HepG2 (cell line): ENCODE results near the gene HS3ST1. TPM values are rescaled to one million over a fixed set of nuclear protein-coding genes. Genes with fewer than 3 reads are reported as not detected.

Experiments
- ATAC-seq: fragments of 200-7000 bp; cut with Tn5 transposase; 3 replicates; pipeline ENCODE4 v1.9.1; 2020; ENCODE audit warnings: mild to moderate bottlenecking, moderate library complexity
- BruUV-seq: library from RNA; stranded (reverse); fragments of 400-500 nt; replicated peaks from 2 replicates; lab custom pipeline; 2021; lab: Mats Ljungman, UMichigan
- CTCF ChIA-PET: fragments of 300-600 bp; formaldehyde crosslinking; extraction: SDS; loops from one replicate; lab custom pipeline; 2021; ENCODE audit warnings: low total read pairs, inconsistent platforms, low intra/inter-chr PET ratio; lab: Yijun Ruan, JAX
- POLR2A ChIA-PET: fragments of 350-600 bp; sonication (Branson Sonifier 250); formaldehyde crosslinking; loops from one replicate; lab custom pipeline; 2020; ENCODE audit warnings: antibody characterized with exemption, inconsistent platforms; lab: Yijun Ruan, JAX
- DNase-seq: peaks from one replicate; pipeline ENCODE4 v3.0.0-alpha.2; 2015; ENCODE audit warnings: low spot score
- FAIRE-seq: peaks from 3 replicates; lab custom pipeline; 2011; peaks lifted over from hg19 to GRCh38; lab: Jason Lieb, UNC
- H2AFZ ChIP-seq: one replicate; pipeline ENCODE4 v1.6.1; 2011; ENCODE audit warnings: low read length, inconsistent platforms
- H3K27ac ChIP-seq: fragments of 300-600 bp; 3 replicates; pipeline ENCODE4 v1.8.0; 2011; ENCODE audit warnings: mixed run types, mild to moderate bottlenecking, mixed read lengths, low read length, inconsistent platforms; ENCODE audit not compliant: insufficient read depth; ENCODE audit errors: extremely low read length
- H3K27me3 ChIP-seq, 2 experiments: fragments of 200-600 bp in 1 of 2; 2 replicates in 1 of 2; 3 replicates in 1 of 2; pipeline versions ENCODE4 v1.6.0 to v1.8.0; 2011; ENCODE audit warnings: low read length in 2 of 2, mild to moderate bottlenecking in 2 of 2, moderate library complexity in 2 of 2, inconsistent platforms in 1 of 2; ENCODE audit not compliant: insufficient read depth in 2 of 2, control insufficient read depth in 1 of 2
- H3K36me3 ChIP-seq, 2 experiments: fragments of 200-600 bp in 1 of 2; replicated peaks in 1 of 2; 2 replicates in 1 of 2; 3 replicates in 1 of 2; pipeline versions ENCODE4 v1.5.1 to v1.8.0; 2011; ENCODE audit warnings: low read length in 2 of 2, inconsistent platforms in 1 of 2; ENCODE audit not compliant: insufficient read depth in 2 of 2, control insufficient read depth in 1 of 2
- H3K4me1 ChIP-seq: 2 replicates; pipeline ENCODE4 v1.5.1; 2012; ENCODE audit warnings: low read length, inconsistent platforms; ENCODE audit not compliant: insufficient read depth
- H3K4me2 ChIP-seq: 2 replicates; pipeline ENCODE4 v1.6.0; 2011; ENCODE audit warnings: low read depth, low read length, inconsistent platforms
- H3K4me3 ChIP-seq, 3 experiments: fragments of 200-600 bp in 1 of 3; sonication (generic), shearing (Covaris generic) in 1 of 3; replicated peaks in 1 of 3; 2 replicates each; pipeline ENCODE4 v1.5.1; 2011 to 2016; ENCODE audit warnings: low read length in 3 of 3, inconsistent platforms in 2 of 3, low read depth in 2 of 3, mild to moderate bottlenecking in 2 of 3, control low read depth in 1 of 3, mixed read lengths in 1 of 3; ENCODE audit not compliant: insufficient read depth in 1 of 3
- H3K79me2 ChIP-seq: one replicate; pipeline ENCODE4 v1.6.1; 2011; ENCODE audit warnings: low read length, inconsistent platforms; ENCODE audit not compliant: insufficient read depth
- H3K9ac ChIP-seq: 2 replicates; pipeline ENCODE4 v1.6.0; 2011; ENCODE audit warnings: mild to moderate bottlenecking, low read depth, low read length, inconsistent platforms; ENCODE audit not compliant: insufficient read depth
- H3K9me3 ChIP-seq: 2 replicates; pipeline ENCODE4 v1.5.1; 2012; ENCODE audit warnings: mild to moderate bottlenecking, low read length
- H4K20me1 ChIP-seq: 2 replicates; pipeline ENCODE4 v1.6.0; 2011; ENCODE audit warnings: inconsistent platforms, mild to moderate bottlenecking, low read length, moderate library complexity; ENCODE audit not compliant: insufficient read depth
- BCL3 ChIP-seq: sonication (generic); formaldehyde crosslinking; IDR thresholded peaks from 2 replicates; pipeline ENCODE4 v1.5.1; 2020; ENCODE audit warnings: mild to moderate bottlenecking, missing genetic modification reagents, moderate library complexity
- HDAC1 ChIP-seq: sonication (generic); formaldehyde crosslinking; IDR thresholded peaks from 2 replicates; pipeline ENCODE4 v1.5.1; 2020; ENCODE audit warnings: mild to moderate bottlenecking, missing genetic modification reagents
- HES4 ChIP-seq: sonication (generic); formaldehyde crosslinking; IDR thresholded peaks from 2 replicates; pipeline ENCODE4 v1.9.0; 2021; ENCODE audit warnings: mild to moderate bottlenecking, missing genetic modification reagents, borderline replicate concordance
- MXD3 ChIP-seq: IDR thresholded peaks from 2 replicates; pipeline ENCODE4 v1.6.1; 2016; ENCODE audit warnings: mild to moderate bottlenecking, missing biosample characterization, missing genetic modification reagents
- NFYB ChIP-seq: sonication (generic); formaldehyde crosslinking; IDR thresholded peaks from 2 replicates; pipeline ENCODE4 v1.4.0; 2020; ENCODE audit warnings: missing genetic modification reagents
- NFYC ChIP-seq: IDR thresholded peaks from 2 replicates; pipeline ENCODE4 v1.6.1; 2016; ENCODE audit warnings: missing genetic modification reagents, missing compliant biosample characterization
- PCBP2 ChIP-seq: fragments of 200-400 bp; formaldehyde crosslinking; optimal IDR thresholded peaks from 2 replicates; pipeline ENCODE3; 2018; ENCODE audit warnings: low read length, low read depth; ENCODE audit not compliant: poor library complexity, severe bottlenecking
- PRMT3 ChIP-seq: sonication (generic); formaldehyde crosslinking; IDR thresholded peaks from 2 replicates; pipeline ENCODE4 v1.8.1; 2022; ENCODE audit warnings: low read depth, mild to moderate bottlenecking, moderate library complexity, missing genetic modification reagents, borderline replicate concordance
- RELA ChIP-seq: sonication (generic); formaldehyde crosslinking; IDR thresholded peaks from 2 replicates; pipeline ENCODE4 v1.4.0; 2020; ENCODE audit warnings: missing genetic modification reagents
- SP5 ChIP-seq: IDR thresholded peaks from 2 replicates; pipeline ENCODE4 v1.6.1; 2016; ENCODE audit warnings: low read depth, borderline replicate concordance
- ZBTB20 ChIP-seq: sonication (generic); formaldehyde crosslinking; IDR thresholded peaks from 2 replicates; pipeline ENCODE4 v1.8.1; 2023; ENCODE audit warnings: missing genetic modification reagents, low read depth, mild to moderate bottlenecking, borderline replicate concordance
- ZBTB7A ChIP-seq: sonication (generic); formaldehyde crosslinking; IDR thresholded peaks from 2 replicates; pipeline ENCODE4 v1.8.0; 2022; ENCODE audit warnings: mild to moderate bottlenecking, missing genetic modification reagents
- ZNF180 ChIP-seq: sonication (generic); formaldehyde crosslinking; IDR thresholded peaks from 2 replicates; pipeline ENCODE4 v1.4.0; 2020; ENCODE audit warnings: low read depth, missing genetic modification reagents, borderline replicate concordance
- ZNF256 ChIP-seq: sonication (generic); formaldehyde crosslinking; conservative IDR thresholded peaks from 2 replicates; pipeline ENCODE4 v1.4.0; 2020; ENCODE audit warnings: missing genetic modification reagents
- ZNF263 ChIP-seq: sonication (generic); formaldehyde crosslinking; IDR thresholded peaks from 2 replicates; pipeline ENCODE4 v1.4.0; 2020; ENCODE audit warnings: missing genetic modification reagents
- ZNF784 ChIP-seq: sonication (generic); formaldehyde crosslinking; IDR thresholded peaks from 2 replicates; pipeline ENCODE4 v1.5.1; 2020; ENCODE audit warnings: missing genetic modification reagents, mild to moderate bottlenecking, borderline replicate concordance
- WGBS: methylation state at CpG from one replicate; pipeline ENCODE4 v1.1.6; 2017; ENCODE audit warnings: low lambda C conversion rate; 5-methylcytosine and 5-hydroxymethylcytosine counted together
- in situ Hi-C: cut with HindIII; loops from 2 replicates; pipeline ENCODE4 v1.10.0; 2017; ENCODE audit warnings: low pct_unique_long_range_greater_than_20kb; ENCODE audit not compliant: extremely low pct_ligation_motif_present
- intact Hi-C: fragments of 100-400 bp; cut with micrococcal nuclease; formaldehyde crosslinking; loops from one replicate; pipeline ENCODE4 v1.10.0; 2022; ENCODE audit not compliant: unreplicated experiment
- polyA plus RNA-seq, 8 experiments: library from polyadenylated mRNA; depleted of rRNA in 3 of 8; stranded (reverse) in 7 of 8; unstranded in 1 of 8; fragments of >200 nt; fragmentation: Illumina TruSeq in 4 of 8; extraction: Trizol in 4 of 8; gene quantifications; 2 replicates each; pipeline versions ENCODE4 v1.2.1 to v1.2.3, GENCODE V29; 2011 to 2016; ENCODE audit warnings: low read depth in 4 of 8, missing spikeins in 1 of 8, mixed read lengths in 1 of 8; ENCODE audit not compliant: insufficient read depth in 1 of 8
- total RNA-seq, 5 experiments: library from RNA; depleted of rRNA; stranded (reverse); fragments of >200 nt; fragmentation: Illumina TruSeq; extraction: Trizol; gene quantifications; 2 replicates each; pipeline ENCODE4 v1.2.3, GENCODE V29; 2016; ENCODE audit warnings: low read depth in 1 of 5
- TF ChIP-seq, protein P1 (sequence below): sonication (generic); formaldehyde crosslinking; IDR thresholded peaks from 2 replicates; pipeline ENCODE4 v1.4.0; 2020; ENCODE audit warnings: missing genetic modification reagents, borderline replicate concordance
- TF ChIP-seq, protein P2 (sequence below): sonication (generic); formaldehyde crosslinking; IDR thresholded peaks from 2 replicates; pipeline ENCODE4 v1.5.0; 2020; ENCODE audit warnings: missing genetic modification reagents, mild to moderate bottlenecking, borderline replicate concordance

HS3ST1 gene
- total and polyA plus RNA-seq, 2 of the 13 experiments (the other 11 are each of a cell fraction or from before 2014, with no cell fraction given): not detected

DNA sequence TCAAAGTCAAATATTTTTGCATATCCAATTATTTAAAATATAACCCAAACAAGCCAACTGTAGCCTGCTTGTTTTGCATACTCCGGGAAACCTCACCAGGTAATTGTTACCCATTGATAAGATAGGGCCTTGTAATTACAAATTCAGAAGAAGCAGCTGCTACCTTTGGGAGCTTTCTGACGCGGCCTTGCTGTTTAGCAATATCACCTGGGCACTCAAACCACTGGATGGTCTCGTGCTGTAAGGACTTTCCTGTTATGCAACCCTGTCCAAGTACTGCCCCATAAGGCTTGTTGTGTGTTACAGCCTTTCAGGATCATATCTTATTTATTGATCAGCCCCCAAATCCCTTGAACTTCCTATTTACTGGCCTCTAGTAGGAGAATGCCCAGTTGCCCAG, 52.1 kb downstream of the HS3ST1 start (continued):
- TF ChIP-seq, protein P1, sequence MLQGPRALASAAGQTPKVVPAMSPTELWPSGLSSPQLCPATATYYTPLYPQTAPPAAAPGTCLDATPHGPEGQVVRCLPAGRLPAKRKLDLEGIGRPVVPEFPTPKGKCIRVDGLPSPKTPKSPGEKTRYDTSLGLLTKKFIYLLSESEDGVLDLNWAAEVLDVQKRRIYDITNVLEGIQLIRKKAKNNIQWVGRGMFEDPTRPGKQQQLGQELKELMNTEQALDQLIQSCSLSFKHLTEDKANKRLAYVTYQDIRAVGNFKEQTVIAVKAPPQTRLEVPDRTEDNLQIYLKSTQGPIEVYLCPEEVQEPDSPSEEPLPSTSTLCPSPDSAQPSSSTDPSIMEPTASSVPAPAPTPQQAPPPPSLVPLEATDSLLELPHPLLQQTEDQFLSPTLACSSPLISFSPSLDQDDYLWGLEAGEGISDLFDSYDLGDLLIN: no peak
- TF ChIP-seq HDAC1 (CRISPR knock-in tag): no peak
- TF ChIP-seq ZNF263 (CRISPR knock-in tag): no peak

DNA sequence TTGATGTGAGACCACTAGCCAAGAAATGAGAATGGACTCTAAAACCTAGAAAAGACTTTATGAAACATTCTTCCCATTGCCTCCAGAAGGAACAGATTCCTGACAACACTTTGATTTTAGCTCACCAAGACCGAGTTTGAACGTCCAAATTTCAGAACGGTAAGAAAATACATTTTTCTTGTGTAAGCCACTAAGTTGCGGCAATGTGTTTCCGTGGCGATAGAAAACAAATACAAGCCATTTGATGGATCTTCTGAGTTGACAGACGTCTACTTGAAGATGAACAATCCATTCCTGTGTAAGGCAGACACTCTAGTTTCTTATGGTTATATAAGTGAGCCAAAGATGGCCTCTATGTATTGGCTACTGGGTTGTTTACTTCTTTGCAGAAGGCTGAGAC, 52.5 kb downstream of the HS3ST1 start:
- H3K27ac ChIP-seq: no peak overlapping the region
- H3K9ac ChIP-seq: no peak overlapping the region
- CTCF ChIA-PET: no interaction called here
- no peaks in the 10 kb centered on the region for H3K4me1 ChIP-seq
- H4K20me1 ChIP-seq: no peaks in the 10 kb centered on the region
- FAIRE-seq: no peak
- H3K4me2 ChIP-seq: no peak overlapping the region
- no peaks in the 10 kb centered on the region for H3K27me3 ChIP-seq
- POLR2A ChIA-PET: no interaction called here
- no peak for TF ChIP-seq ZBTB20 (CRISPR knock-in tag)
- no peak for TF ChIP-seq NFYB (CRISPR knock-in tag)
- no peak for TF ChIP-seq PCBP2
- TF ChIP-seq RELA (CRISPR knock-in tag): no peak
- TF ChIP-seq ZNF784 (CRISPR knock-in tag): no peak
- no peak for TF ChIP-seq NFYC (CRISPR knock-in tag)
- no peak for TF ChIP-seq SP5 (CRISPR knock-in tag)
- no peak for TF ChIP-seq ZNF256 (CRISPR knock-in tag)
- TF ChIP-seq PRMT3 (CRISPR knock-in tag): no peak
- TF ChIP-seq ZNF180 (CRISPR knock-in tag): no peak
- no peak for TF ChIP-seq HES4 (CRISPR knock-in tag)
- no peak for TF ChIP-seq MXD3 (CRISPR knock-in tag)
- TF ChIP-seq ZBTB7A (CRISPR knock-in tag): no peak
- TF ChIP-seq BCL3 (CRISPR knock-in tag): no peak
- TF ChIP-seq, protein P2, sequence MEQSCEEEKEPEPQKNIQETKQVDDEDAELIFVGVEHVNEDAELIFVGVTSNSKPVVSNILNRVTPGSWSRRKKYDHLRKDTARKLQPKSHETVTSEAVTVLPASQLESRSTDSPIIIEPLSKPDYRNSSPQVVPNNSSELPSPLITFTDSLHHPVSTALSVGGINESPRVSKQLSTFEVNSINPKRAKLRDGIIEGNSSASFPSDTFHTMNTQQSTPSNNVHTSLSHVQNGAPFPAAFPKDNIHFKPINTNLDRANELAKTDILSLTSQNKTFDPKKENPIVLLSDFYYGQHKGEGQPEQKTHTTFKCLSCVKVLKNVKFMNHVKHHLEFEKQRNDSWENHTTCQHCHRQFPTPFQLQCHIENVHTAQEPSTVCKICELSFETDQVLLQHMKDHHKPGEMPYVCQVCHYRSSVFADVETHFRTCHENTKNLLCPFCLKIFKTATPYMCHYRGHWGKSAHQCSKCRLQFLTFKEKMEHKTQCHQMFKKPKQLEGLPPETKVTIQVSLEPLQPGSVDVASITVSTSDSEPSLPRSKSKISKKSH (CRISPR knock-in tag): no peak
- H3K79me2 ChIP-seq: no peaks in the 10 kb centered on the region
- DNase-seq: no peak
- no peak overlapping the region for H2AFZ ChIP-seq
- 29% methylated on average over 7 of the region's 7 CpGs for WGBS
- H3K36me3 ChIP-seq: no peaks in the 10 kb centered on the region
- in situ Hi-C loops: no loop called here
- ATAC-seq: no peak
- H3K9me3 ChIP-seq: peaks cover 25% of the 10 kb centered on the region
- no peak overlapping the region for H3K4me3 ChIP-seq
- intact Hi-C loops: no loop called here
- BruUV-seq: no TSS peak
